Stimulated activated CD8-positive, alpha-beta memory T cell treated with anti-CD3 and anti-CD28 coated beads, Interleukin-4, amount 100 ng/mL, for 4 hours (primary cell): ENCODE results near the gene OLFML1.
"Not testable (repeated sequence)": the region's sequence is repeated elsewhere in the genome, so short reads cannot be mapped to it uniquely, and the experiment has no call there.

Experiments used
- DNase-seq, 2 donors: peaks; one replicate each; pipeline ENCODE4 v3.0.0-alpha.2; 2020; ENCODE audit warnings: low read depth in 2 of 2, low spot score in 1 of 2

OLFML1 gene

GRCh38 chr11:7511401-7511800 lies 26.1 kb downstream of the OLFML1 start:
- DNase-seq: no peak

GRCh38 chr11:7512525-7513233 lies 27.4 kb downstream of the OLFML1 start:
- no peak for DNase-seq

DNA sequence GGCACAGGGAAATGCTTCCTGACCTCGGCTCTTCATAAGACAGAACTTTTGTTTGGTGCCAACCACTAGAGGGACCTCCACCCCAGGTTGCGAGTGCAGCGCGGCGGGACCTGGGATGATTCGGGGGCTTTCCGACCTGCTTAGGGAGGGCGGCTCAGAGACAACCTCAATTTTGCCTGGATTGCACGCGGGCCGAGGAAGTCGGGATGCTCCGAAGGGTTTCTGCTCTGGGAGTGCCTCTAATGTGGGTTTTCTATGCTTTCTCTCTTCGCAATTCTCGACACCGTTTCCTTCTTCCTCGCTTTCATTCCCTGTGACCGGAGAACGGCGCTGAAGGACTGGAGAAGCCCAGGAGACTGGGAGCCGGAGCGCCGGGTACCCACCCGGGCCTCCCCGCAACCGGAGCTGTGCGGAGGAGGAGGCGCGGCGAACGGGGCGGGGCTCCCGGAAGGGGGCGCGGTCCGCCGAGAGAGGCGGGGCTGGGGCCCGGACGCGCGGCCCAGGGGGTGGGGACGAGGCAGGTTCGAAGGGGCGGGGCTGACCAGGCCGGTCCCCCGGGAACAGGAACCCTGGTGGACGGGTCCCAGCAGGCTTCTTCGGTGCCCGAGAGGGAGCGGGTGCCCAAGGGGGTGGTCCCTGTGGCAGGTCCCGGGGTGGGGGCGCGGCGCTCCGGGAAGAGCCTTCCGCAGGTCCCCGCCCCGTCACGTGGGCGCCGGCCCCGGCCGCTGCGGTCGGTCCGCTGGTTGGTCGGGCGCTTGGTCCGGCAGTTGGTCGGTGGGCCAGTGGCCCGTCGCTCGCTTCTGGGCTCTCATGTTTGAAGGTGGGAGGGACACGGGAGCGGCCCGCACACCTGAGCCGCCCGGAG lies 28.2 kb downstream of the OLFML1 start, which contains the start of gene PPFIBP2:
TSS of gene PPFIBP2 (plus strand) at position 766 of the 865 bp plus-strand sequence. CDS start 35,477 bp downstream, outside the sequence.
- peak; percentile 53 to 64 for DNase-seq

DNA sequence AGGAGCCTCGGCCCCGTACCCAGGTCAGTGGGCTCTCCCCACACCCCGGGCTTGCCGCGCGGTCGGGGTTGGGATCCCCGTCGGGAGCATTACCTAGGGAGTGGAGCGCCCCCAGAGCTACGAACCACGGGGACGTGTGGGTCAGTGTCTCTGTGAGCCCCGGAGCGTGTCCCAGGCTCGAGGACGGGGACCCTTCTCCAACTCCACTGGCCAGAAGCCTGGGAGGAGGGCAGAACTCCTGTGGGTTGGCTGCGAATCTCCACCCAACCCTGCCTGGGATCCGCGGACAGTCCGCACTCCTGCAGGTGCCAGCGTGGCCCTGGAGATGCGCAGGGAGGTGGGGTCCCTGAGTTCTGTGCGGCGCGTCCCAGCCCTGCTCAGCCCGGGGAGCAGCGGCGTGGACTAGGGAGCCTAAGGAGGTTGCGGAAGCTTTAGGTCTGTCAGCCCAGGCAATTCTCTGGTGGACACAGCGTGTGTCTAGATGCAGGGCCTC lies 28.8 kb downstream of the OLFML1 start:
- DNase-seq: no peak

- DNase-seq: no peak
These were observed 30.2 kb downstream of the OLFML1 start for GRCh38 chr11:7515447-7515886.

- no peak for DNase-seq
These were observed 31.2 kb downstream of the OLFML1 start for GRCh38 chr11:7516475-7516874.

GRCh38 chr11:7517743-7518142 lies 32.4 kb downstream of the OLFML1 start:
- DNase-seq: not testable (repeated sequence)

- no peak for DNase-seq
These were observed 33.7 kb downstream of the OLFML1 start for GRCh38 chr11:7518811-7519562.

GRCh38 chr11:7520011-7520942 lies 35.0 kb downstream of the OLFML1 start:
- DNase-seq: no peak

GRCh38 chr11:7520981-7521487 lies 35.7 kb downstream of the OLFML1 start:
- no peak for DNase-seq

DNA sequence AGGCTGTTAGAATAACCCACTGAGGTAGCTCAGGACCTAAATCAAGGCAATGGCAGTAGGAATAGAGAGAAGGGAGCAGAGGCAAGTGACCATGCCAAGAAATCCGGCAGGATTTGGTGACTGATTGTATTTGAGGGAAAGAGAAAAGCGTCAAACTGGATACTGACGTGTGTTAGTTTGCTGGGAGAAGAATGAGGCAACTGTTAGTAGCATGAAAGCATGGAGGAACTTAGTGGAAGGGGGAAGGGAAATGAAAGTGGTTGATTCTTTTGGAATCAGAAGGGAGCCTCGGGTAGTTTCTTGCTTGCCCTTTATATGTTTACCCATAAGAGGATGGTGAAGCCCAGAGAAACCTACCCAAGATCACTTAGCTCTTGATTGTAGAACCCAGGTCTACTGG lies 36.8 kb downstream of the OLFML1 start:
- no peak for DNase-seq

GRCh38 chr11:7522546-7522945 lies 37.2 kb downstream of the OLFML1 start:
- DNase-seq: no peak

DNA sequence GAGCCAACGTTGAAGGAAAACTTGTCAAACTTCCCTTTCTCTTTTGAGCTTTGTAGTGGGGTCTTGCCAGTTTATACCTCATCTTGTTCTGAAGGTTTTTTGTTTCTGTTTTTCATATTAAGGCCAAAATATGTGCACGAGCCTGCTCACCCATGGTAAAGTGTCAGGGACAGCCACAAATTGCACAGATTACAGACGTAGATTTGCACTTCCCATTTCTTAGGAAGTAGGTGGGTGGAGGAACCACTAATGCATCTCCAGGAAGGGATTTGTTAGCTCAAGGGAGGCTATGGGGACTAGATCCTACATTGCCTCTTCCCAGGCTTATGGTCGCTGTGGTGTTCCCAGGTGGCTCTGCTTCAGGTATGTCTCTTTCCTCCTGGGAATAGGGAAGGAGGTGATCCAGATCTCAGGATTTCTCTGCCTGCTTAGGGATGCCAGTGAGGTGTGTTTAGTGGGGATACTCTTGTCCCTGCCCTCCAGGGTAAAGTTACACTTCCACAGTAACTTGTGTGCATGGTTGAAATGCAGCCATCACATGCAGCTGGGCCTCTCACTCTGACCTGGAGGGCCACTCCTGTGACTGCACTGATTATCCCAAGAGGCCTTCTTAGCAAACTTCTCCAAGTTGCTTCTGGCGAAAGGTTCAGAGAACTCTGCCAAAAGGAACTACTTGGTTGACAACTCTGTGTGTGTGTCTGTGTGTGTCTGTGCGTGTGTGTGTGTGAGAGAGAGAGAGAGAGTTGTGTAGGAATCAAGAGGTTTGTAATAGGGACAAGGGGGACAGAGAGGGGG lies 38.3 kb downstream of the OLFML1 start:
- DNase-seq: no peak

GRCh38 chr11:7524462-7525235 lies 39.3 kb downstream of the OLFML1 start:
- no peak for DNase-seq

GRCh38 chr11:7525424-7525823 lies 40.1 kb downstream of the OLFML1 start:
- no peak for DNase-seq

GRCh38 chr11:7527029-7527428 lies 41.7 kb downstream of the OLFML1 start:
- no peak for DNase-seq

DNA sequence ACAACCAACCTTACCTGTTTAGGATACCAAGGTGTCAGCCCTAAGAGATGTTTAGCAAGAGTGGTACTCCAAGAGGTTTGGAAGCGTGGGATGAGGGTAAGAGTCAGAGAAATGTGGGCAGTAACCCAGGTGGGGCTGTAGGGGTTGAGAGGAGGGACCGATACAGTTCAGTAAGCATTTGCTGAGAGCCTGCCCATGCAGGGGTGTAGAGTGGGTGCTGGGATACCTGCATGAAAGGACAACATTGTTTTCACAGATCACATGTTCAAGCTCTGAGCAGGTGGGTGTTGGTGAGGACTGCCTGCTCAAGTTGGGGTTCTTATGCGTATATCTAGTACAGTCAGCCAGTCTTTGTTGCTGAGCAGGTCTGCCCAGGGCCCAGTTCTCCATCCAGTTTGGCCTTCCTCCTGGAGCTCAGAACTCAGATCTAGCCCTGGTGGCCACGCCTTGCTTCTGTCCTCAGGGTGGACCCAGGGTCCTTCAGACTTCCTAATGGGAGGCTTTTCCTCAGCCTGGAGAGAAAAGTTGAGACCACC lies 43.3 kb downstream of the OLFML1 start:
- no peak for DNase-seq

GRCh38 chr11:7530013-7530640 lies 44.8 kb downstream of the OLFML1 start:
- no peak for DNase-seq
